ENCODE measurements around the gene ELMO1. TPM values are rescaled to one million over a fixed set of nuclear protein-coding genes. Genes with fewer than 3 reads are reported as not detected.

ELMO1 gene
- total and polyA plus RNA-seq, 10 of the 15 experiments (the other 5 are each of a cell fraction or from before 2014, with no cell fraction given), result 22.6 to 85.9 (median 56.6) TPM

- TF ChIP-seq E4F1 (IDR thresholded peaks at IDR 0.05; ENCODE audit: borderline replicate concordance, partially characterized antibody), result no peak
- TF ChIP-seq SUZ12 (IDR thresholded peaks at IDR 0.05; ENCODE audit: unreplicated experiment), result no peak
- no peak for TF ChIP-seq BMI1 (IDR thresholded peaks at IDR 0.05; ENCODE audit: borderline replicate concordance)
- no peak for TF ChIP-seq ZNF207 (IDR thresholded peaks at IDR 0.05; ENCODE audit: borderline replicate concordance)
Measured at GRCh38 chr7:36986511-36986933, 462.1 kb downstream of the ELMO1 start (continued).

- POLR2A ChIA-PET, result interaction anchor here (0.9 kb wide), 1 partner anchor 25 kb away, joined by 3 read pairs; no protein-coding TSS in a partner anchor
- WGBS (ENCODE audit: insufficient coverage, insufficient replicate concordance, low lambda C conversion rate, missing lambda C conversion rate), result 94% methylated on average over 13 of the region's 13 CpGs
- Histone ChIP-seq H3K4me3 (no peak overlapping the region), H2AFZ (ENCODE audit: control insufficient read depth, low read depth, low read length) (no peak overlapping the region), H3K27me3 (replicated peaks in 1 of 2; ENCODE audit: control insufficient read depth in 2 of 2, insufficient read depth in 2 of 2, low read length in 1 of 2) (no peaks in the 10 kb centered on the region), H4K20me1 (ENCODE audit: control insufficient read depth, insufficient read depth) (no peaks in the 10 kb centered on the region), H3K4me1 (ENCODE audit: control insufficient read depth, insufficient read depth, low read length) (no peaks in the 10 kb centered on the region), H3K27ac (ENCODE audit: control insufficient read depth, insufficient read depth) (no peak overlapping the region), H3K79me2 (ENCODE audit: control insufficient read depth, insufficient read depth, low read length) (no peaks in the 10 kb centered on the region), H3K9me3 (replicated peaks; ENCODE audit: control insufficient read depth, insufficient read depth, low read length) (no peaks in the 10 kb centered on the region), H3K4me2 (ENCODE audit: control insufficient read depth, insufficient read depth) (no peak overlapping the region), H3K36me3 (ENCODE audit: control insufficient read depth in 2 of 2, insufficient read depth in 2 of 2, low read length in 1 of 2) (no peaks in the 10 kb centered on the region), H3K9ac (ENCODE audit: control insufficient read depth, insufficient read depth, low read length) (no peak overlapping the region)
- CTCF ChIA-PET, result interaction anchor here (0.7 to 9.5 kb wide), 31 partner anchors 9 to 876 kb away, joined by 3 to 186 read pairs (median 4); no protein-coding TSS in a partner anchor
- BruUV-seq (replicated peaks), result no TSS peak
- in situ Hi-C loops (cut with MboI), result loop anchor here (5.0 kb wide), 1 partner anchor 196 kb away; no protein-coding TSS in a partner anchor
- TF ChIP-seq NR2C2 (IDR thresholded peaks at IDR 0.05; ENCODE audit: borderline replicate concordance, control insufficient read depth, insufficient read length, low read depth), result no peak
- TF ChIP-seq FOXM1 (IDR thresholded peaks at IDR 0.05; ENCODE audit: low read depth, low read length), result no peak
- TF ChIP-seq YBX1 (IDR thresholded peaks at IDR 0.05), result no peak
- no peak for TF ChIP-seq BMI1 (IDR thresholded peaks at IDR 0.05; ENCODE audit: borderline replicate concordance)
- TF ChIP-seq CHD1 (IDR thresholded peaks at IDR 0.05; ENCODE audit: low read depth, low read length), result no peak
- no peak for TF ChIP-seq MTA3 (IDR thresholded peaks at IDR 0.05; ENCODE audit: borderline replicate concordance, low read length)
- no peak for TF ChIP-seq ZSCAN29 (IDR thresholded peaks at IDR 0.05)
- TF ChIP-seq WRNIP1 (IDR thresholded peaks at IDR 0.05; ENCODE audit: borderline replicate concordance, low read depth, low read length), result no peak
- no peak for TF ChIP-seq PAX8 (IDR thresholded peaks at IDR 0.05)
- no peak for TF ChIP-seq SREBF2 (IDR thresholded peaks at IDR 0.05; ENCODE audit: low read length)
- TF ChIP-seq SREBF1 (IDR thresholded peaks at IDR 0.05; ENCODE audit: low read length), result no peak
- no peak for TF ChIP-seq IKZF1 (conservative IDR thresholded peaks at IDR 0.05)
- no peak for TF ChIP-seq MXI1 (IDR thresholded peaks at IDR 0.05; ENCODE audit: low read depth, low read length)
- no peak for TF ChIP-seq POLR2A (IDR thresholded peaks at IDR 0.05; ENCODE audit: low read depth, low read length)
- TF ChIP-seq IRF4 (IDR thresholded peaks at IDR 0.05; ENCODE audit: low read depth, low read length), result no peak
- TF ChIP-seq TCF3 (IDR thresholded peaks at IDR 0.05; ENCODE audit: borderline replicate concordance, insufficient read depth, low read depth, low read length), result no peak
- TF ChIP-seq HDAC6 (IDR thresholded peaks at IDR 0.05; ENCODE audit: unreplicated experiment), result no peak
- TF ChIP-seq JUND (IDR thresholded peaks at IDR 0.05; ENCODE audit: low read depth, low read length), result no peak
- DNase-seq (ENCODE audit: low read depth, low spot score) (no peak), FAIRE-seq (no peak), ATAC-seq (no peak)
- SMC1A ChIA-PET (ENCODE audit: uncharacterized antibody, unreplicated experiment), result interaction anchor here (0.7 to 7.9 kb wide), 25 partner anchors 8 to 545 kb away, joined by 3 to 104 read pairs (median 4); no protein-coding TSS in a partner anchor
- intact Hi-C loops (cut with micrococcal nuclease; ENCODE audit: unreplicated experiment), result loop anchor here (2.0 to 5.0 kb wide), 2 partner anchors 197 to 211 kb away; no protein-coding TSS in a partner anchor
- RAD21 ChIA-PET (ENCODE audit: unreplicated experiment), result interaction anchor here (0.7 to 9.5 kb wide), 11 partner anchors 9 to 214 kb away, joined by 3 to 119 read pairs (median 4); no protein-coding TSS in a partner anchor
Measured at GRCh38 chr7:36985866-36986400, 462.7 kb downstream of the ELMO1 start.

Data from GM12878 (cell line).